H9 (cell line): ENCODE measurements around the gene SDK2. TPM values are rescaled to one million over a fixed set of nuclear protein-coding genes. Genes with fewer than 3 reads are reported as not detected.

Source experiments
- DNase-seq: peaks from one replicate; pipeline ENCODE4 v3.0.0-alpha.2; 2017
- H2AFZ ChIP-seq: one replicate; pipeline ENCODE4 v1.6.1; 2013; ENCODE audit warnings: mild to moderate bottlenecking, low read length, control low read depth, moderate library complexity
- H2AK5ac ChIP-seq: 2 replicates; pipeline ENCODE4 v1.6.1; 2013; ENCODE audit warnings: low read length, control low read depth, mixed read lengths; ENCODE audit not compliant: insufficient read length
- H2BK120ac ChIP-seq: one replicate; pipeline ENCODE4 v1.6.1; 2013; ENCODE audit warnings: low read depth, mild to moderate bottlenecking, low read length, control low read depth, inconsistent platforms; ENCODE audit not compliant: poor library complexity, severe bottlenecking
- H2BK12ac ChIP-seq: 2 replicates; pipeline ENCODE4 v1.6.1; 2013; ENCODE audit warnings: low read length, control low read depth, mixed read lengths, low read depth; ENCODE audit not compliant: insufficient read length
- H2BK15ac ChIP-seq: 2 replicates; pipeline ENCODE4 v1.6.1; 2013; ENCODE audit warnings: low read depth, low read length, control low read depth
- H2BK20ac ChIP-seq: one replicate; pipeline ENCODE4 v1.6.1; 2013; ENCODE audit warnings: low read depth, mild to moderate bottlenecking, low read length, control low read depth, inconsistent platforms; ENCODE audit not compliant: poor library complexity, severe bottlenecking
- H2BK5ac ChIP-seq: 2 replicates; pipeline ENCODE4 v1.6.1; 2013; ENCODE audit warnings: low read length, control low read depth, mixed read lengths; ENCODE audit not compliant: insufficient read length
- H3K14ac ChIP-seq: 2 replicates; pipeline ENCODE4 v1.6.1; 2013; ENCODE audit warnings: low read length, control low read depth; ENCODE audit not compliant: insufficient read depth
- H3K18ac ChIP-seq: 2 replicates; pipeline ENCODE4 v1.6.1; 2013; ENCODE audit warnings: low read depth, mild to moderate bottlenecking, mixed read lengths, low read length, control low read depth; ENCODE audit not compliant: insufficient read length
- H3K23ac ChIP-seq: 2 replicates; pipeline ENCODE4 v1.6.1; 2013; ENCODE audit warnings: low read length, control low read depth, mixed read lengths, low read depth; ENCODE audit not compliant: insufficient read length
- H3K23me2 ChIP-seq: 2 replicates; pipeline ENCODE4 v1.6.1; 2013; ENCODE audit warnings: low read depth, mild to moderate bottlenecking, mixed read lengths, low read length, control low read depth; ENCODE audit not compliant: insufficient read length, poor library complexity, severe bottlenecking
- H3K27ac ChIP-seq: 2 replicates; pipeline ENCODE4 v1.5.1; 2013; ENCODE audit warnings: low read length, control low read depth, mixed read lengths, low read depth; ENCODE audit not compliant: insufficient read length
- H3K27me3 ChIP-seq: 2 replicates; pipeline ENCODE4 v1.6.1; 2013; ENCODE audit warnings: low read length, control low read depth, inconsistent platforms; ENCODE audit not compliant: insufficient read depth
- H3K4ac ChIP-seq: 2 replicates; pipeline ENCODE4 v1.6.1; 2013; ENCODE audit warnings: low read depth, mild to moderate bottlenecking, control low read depth, inconsistent platforms, low read length, moderate library complexity
- H3K4me1 ChIP-seq: 2 replicates; pipeline ENCODE4 v1.6.1; 2013; ENCODE audit warnings: low read length, control low read depth, inconsistent platforms; ENCODE audit not compliant: insufficient read depth
- H3K4me2 ChIP-seq: 2 replicates; pipeline ENCODE4 v1.6.1; 2013; ENCODE audit warnings: low read length, control low read depth, mixed read lengths; ENCODE audit not compliant: insufficient read length, insufficient read depth
- H3K56ac ChIP-seq: 2 replicates; pipeline ENCODE4 v1.6.1; 2013; ENCODE audit warnings: low read depth, mild to moderate bottlenecking, mixed read lengths, low read length, control low read depth; ENCODE audit not compliant: insufficient read length
- H3K79me1 ChIP-seq: 2 replicates; pipeline ENCODE4 v1.6.1; 2013; ENCODE audit warnings: low read depth, mild to moderate bottlenecking, moderate library complexity, low read length, control low read depth, inconsistent platforms; ENCODE audit not compliant: insufficient read depth, poor library complexity, severe bottlenecking
- H3K79me2 ChIP-seq: 2 replicates; pipeline ENCODE4 v1.6.1; 2013; ENCODE audit warnings: low read length, control low read depth, inconsistent platforms; ENCODE audit not compliant: insufficient read depth
- H3K9ac ChIP-seq: 2 replicates; pipeline ENCODE4 v1.6.1; 2013; ENCODE audit warnings: low read length, control low read depth, mixed read lengths; ENCODE audit not compliant: insufficient read length; ENCODE audit errors: extremely low read depth
- H3K9me3 ChIP-seq: one replicate; pipeline ENCODE4 v1.6.1; 2013; ENCODE audit warnings: low read depth, low read length, inconsistent platforms; ENCODE audit not compliant: control insufficient read depth
- H3T11ph ChIP-seq: one replicate; pipeline ENCODE4 v1.6.1; 2013; ENCODE audit warnings: mild to moderate bottlenecking, low read length, control low read depth, inconsistent platforms
- H4K20me1 ChIP-seq: one replicate; pipeline ENCODE4 v1.6.1; 2013; ENCODE audit not compliant: control insufficient read depth, insufficient read length, insufficient read depth
- H4K5ac ChIP-seq: 2 replicates; pipeline ENCODE4 v1.6.1; 2013; ENCODE audit warnings: low read depth, mild to moderate bottlenecking, mixed read lengths, low read length, control low read depth; ENCODE audit not compliant: insufficient read length
- H4K8ac ChIP-seq: replicated peaks from 2 replicates; pipeline ENCODE4 v1.6.1; 2013; ENCODE audit warnings: low read length, control low read depth, mixed read lengths, low read depth; ENCODE audit not compliant: insufficient read length
- H4K91ac ChIP-seq: 2 replicates; pipeline ENCODE4 v1.6.1; 2013; ENCODE audit warnings: low read depth, mild to moderate bottlenecking, moderate library complexity, mixed read lengths, low read length, control low read depth; ENCODE audit not compliant: insufficient read length
- H3K27ac Mint-ChIP-seq, 3 experiments: 2 replicates in 2 of 3; 3 replicates in 1 of 3; pipeline ENCODE4 v1.8.0; 2020 to 2021; ENCODE audit warnings: mixed read lengths in 3 of 3, mild to moderate bottlenecking in 1 of 3, moderate library complexity in 1 of 3
- H3K27me3 Mint-ChIP-seq: 2 replicates; pipeline ENCODE4 v1.8.0; 2021; ENCODE audit warnings: low read depth, mild to moderate bottlenecking, moderate library complexity, mixed read lengths
- H3K36me3 Mint-ChIP-seq, 3 experiments: 2 replicates in 2 of 3; 3 replicates in 1 of 3; pipeline ENCODE4 v1.8.0; 2020 to 2021; ENCODE audit warnings: low read depth in 3 of 3, mixed read lengths in 3 of 3; ENCODE audit not compliant: insufficient read depth in 1 of 3
- H3K4me1 Mint-ChIP-seq, 2 experiments: 2 replicates each; pipeline ENCODE4 v1.8.0; 2020; ENCODE audit warnings: mixed read lengths in 2 of 2
- H3K4me3 Mint-ChIP-seq, 2 experiments: 2 replicates in 1 of 2; 3 replicates in 1 of 2; pipeline ENCODE4 v1.8.0; 2020 to 2021; ENCODE audit warnings: mild to moderate bottlenecking in 2 of 2, mixed read lengths in 2 of 2, moderate library complexity in 1 of 2
- H3K9me3 Mint-ChIP-seq, 2 experiments: 2 replicates in 1 of 2; 3 replicates in 1 of 2; pipeline ENCODE4 v1.8.0; 2020; ENCODE audit warnings: mild to moderate bottlenecking in 2 of 2, mixed read lengths in 2 of 2, moderate library complexity in 1 of 2
- CTCF ChIP-seq: fragments of 200-600 bp; sonication (generic); conservative IDR thresholded peaks from 3 replicates; pipeline ENCODE4 v1.8.0; 2021; ENCODE audit warnings: antibody characterized with exemption, mild to moderate bottlenecking
- WGBS: extraction: QIAGEN DNeasy Blood & Tissue Kit; methylation state at CpG from one replicate; pipeline ENCODE4 v1.1.7; 2013; ENCODE audit warnings: missing lambda C conversion rate, low lambda C conversion rate, mixed read lengths; ENCODE audit not compliant: insufficient read length; ENCODE audit errors: extremely low coverage; 5-methylcytosine and 5-hydroxymethylcytosine counted together
- total RNA-seq: library from RNA; stranded (reverse); gene quantifications from 2 replicates; pipeline ENCODE4 v1.2.1, GENCODE V29; 2021

SDK2 gene
- total RNA-seq, 1 experiment from 2014 or later, result 9.1 TPM

DNA sequence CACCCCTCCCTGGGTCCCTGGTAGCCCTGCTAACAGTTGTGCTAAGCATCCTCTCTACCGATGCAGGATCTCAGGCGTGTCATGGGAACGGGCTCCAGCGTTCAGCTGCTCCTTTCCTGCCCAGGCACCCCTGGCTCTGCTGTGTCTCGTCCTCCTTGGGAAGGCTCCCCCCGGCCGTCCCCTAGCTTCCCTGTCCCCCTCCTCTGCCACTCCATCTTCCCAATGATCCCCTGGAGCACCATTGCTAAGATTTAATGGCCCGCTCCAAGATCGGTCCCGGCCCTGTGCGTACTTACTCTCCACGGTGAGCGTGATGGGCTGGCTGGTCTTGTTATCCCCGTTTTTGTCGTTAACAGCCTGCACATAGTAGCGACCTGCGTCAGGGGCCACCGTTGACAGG lies 196.9 kb downstream of the SDK2 start:
- no peak for DNase-seq
- no peak overlapping the region for H3K27ac ChIP-seq
- no peaks in the 10 kb centered on the region for H3K79me1 ChIP-seq
- no peak overlapping the region for H3K23ac ChIP-seq
- no peaks in the 10 kb centered on the region for H3K9me3 ChIP-seq
- H2AFZ ChIP-seq, result no peak overlapping the region
- peaks cover 0 to 2% of the 10 kb centered on the region in 2 experiments; a peak in 1 of 4 replicates for H3K4me1 Mint-ChIP-seq
- H4K20me1 ChIP-seq, result no peaks in the 10 kb centered on the region
- H3K36me3 Mint-ChIP-seq, result peaks cover 0 to 10% (median under 1%) of the 10 kb centered on the region in 3 experiments; a peak in 3 of 7 replicates
- no peaks in the 10 kb centered on the region for H3K27me3 ChIP-seq
- no peak overlapping the region for H2BK20ac ChIP-seq
- no CpG with 5 or more reads among the region's 18 CpGs for WGBS
- no peak overlapping the region for H2AK5ac ChIP-seq
- no peak for TF ChIP-seq CTCF
- no peak overlapping the region for H3K18ac ChIP-seq
- H4K8ac ChIP-seq, result no peak overlapping the region
- no peak overlapping the region for H4K5ac ChIP-seq
- no peaks in the 10 kb centered on the region for H3K27me3 Mint-ChIP-seq
- H2BK120ac ChIP-seq, result no peak overlapping the region
- no peak overlapping the region for H3K4me3 Mint-ChIP-seq
- H4K91ac ChIP-seq, result no peak overlapping the region
- no peak overlapping the region for H2BK15ac ChIP-seq
- H3K79me2 ChIP-seq, result no peaks in the 10 kb centered on the region
- no peak overlapping the region for H3K14ac ChIP-seq
- H3K56ac ChIP-seq, result no peak overlapping the region
- peak overlapping the region in 1 of 3 experiments; percentile 62; a peak in 2 of 7 replicates for H3K27ac Mint-ChIP-seq
- no peak overlapping the region for H2BK12ac ChIP-seq
- no peak overlapping the region for H3K4ac ChIP-seq
- no peak overlapping the region for H3T11ph ChIP-seq
- H2BK5ac ChIP-seq, result no peak overlapping the region
- no peak overlapping the region for H3K9ac ChIP-seq
- H3K4me2 ChIP-seq, result no peak overlapping the region
- H3K23me2 ChIP-seq, result no peaks in the 10 kb centered on the region
- H3K4me1 ChIP-seq, result no peaks in the 10 kb centered on the region
- peaks cover 0 to 1% of the 10 kb centered on the region in 2 experiments; a peak in 1 of 5 replicates for H3K9me3 Mint-ChIP-seq
